Measurements from ENCODE around the gene PLXNA4. TPM values are rescaled to one million over a fixed set of nuclear protein-coding genes. Genes with fewer than 3 reads are reported as not detected.

The PLXNA4 gene
- total and polyA plus RNA-seq, 3 donors from 2014 or later, result 3.4 to 5.5 (median 3.8) TPM

- 68 to 73% methylated on average over 5 of the region's 5 CpGs for WGBS, 2 donors
- TF ChIP-seq CTCF (IDR thresholded peaks at IDR 0.05), result no peak
- TF ChIP-seq POLR2A (IDR thresholded peaks at IDR 0.05), result no peak
- Histone ChIP-seq H3K9me3 (no peaks in the 10 kb centered on the region), H3K4me3 (no peak overlapping the region), H3K36me3 (ENCODE audit: low read depth, missing control alignments) (no peaks in the 10 kb centered on the region), H3K27me3 (no peaks in the 10 kb centered on the region), H3K27ac (peak overlapping the region in 1 of 2 donors; percentile 34), H3K4me1 (peaks cover 33% of the 10 kb centered on the region)
- intact Hi-C loops (cut with DNase I; ENCODE audit: low total_unique reads), result no loop called here
- no peak for DNase-seq
Measured at GRCh38 chr7:132376361-132377013, 199.8 kb downstream of the PLXNA4 start.

GRCh38 chr7:132373879-132374278 is 202.4 kb downstream of the PLXNA4 start:
- H3K4me1 ChIP-seq, result peaks cover 21% of the 10 kb centered on the region
- H3K27ac ChIP-seq, result no peak overlapping the region
- no peak for DNase-seq
- no peaks in the 10 kb centered on the region for H3K9me3 ChIP-seq
- intact Hi-C loops (cut with DNase I; ENCODE audit: low total_unique reads), result no loop called here
- no peak overlapping the region for H3K4me3 ChIP-seq
- 84 to 86% methylated on average over 3 to 4 of the region's 4 CpGs for WGBS, 2 donors
- no peaks in the 10 kb centered on the region for H3K36me3 ChIP-seq (ENCODE audit: low read depth, missing control alignments)
- H3K27me3 ChIP-seq, result no peaks in the 10 kb centered on the region
- no peak for TF ChIP-seq POLR2A (IDR thresholded peaks at IDR 0.05)
- no peak for TF ChIP-seq CTCF (IDR thresholded peaks at IDR 0.05)

GRCh38 chr7:132373041-132373440 is 203.2 kb downstream of the PLXNA4 start:
- no peaks in the 10 kb centered on the region for H3K9me3 ChIP-seq
- intact Hi-C loops (cut with DNase I; ENCODE audit: low total_unique reads), result no loop called here

GRCh38 chr7:132371948-132372347 is 204.3 kb downstream of the PLXNA4 start:
- H3K9me3 ChIP-seq, result no peaks in the 10 kb centered on the region
- no peak overlapping the region for H3K4me3 ChIP-seq
- 90 to 95% methylated on average over 3 of the region's 3 CpGs for WGBS, 2 donors
- intact Hi-C loops (cut with DNase I; ENCODE audit: low total_unique reads), result no loop called here
- H3K4me1 ChIP-seq, result peaks cover 10% of the 10 kb centered on the region
- DNase-seq, result no peak
- H3K36me3 ChIP-seq (ENCODE audit: low read depth, missing control alignments), result no peaks in the 10 kb centered on the region
- TF ChIP-seq POLR2A (IDR thresholded peaks at IDR 0.05) (no peak), CTCF (IDR thresholded peaks at IDR 0.05) (no peak)
- no peaks in the 10 kb centered on the region for H3K27me3 ChIP-seq
- H3K27ac ChIP-seq, result no peak overlapping the region

More at GRCh38 chr7:132373041-132373440, 203.2 kb downstream of the PLXNA4 start:
- Histone ChIP-seq H3K27me3 (no peaks in the 10 kb centered on the region), H3K4me1 (peaks cover 19% of the 10 kb centered on the region), H3K27ac (no peak overlapping the region), H3K4me3 (no peak overlapping the region), H3K36me3 (ENCODE audit: low read depth, missing control alignments) (no peaks in the 10 kb centered on the region)
- no peak for TF ChIP-seq POLR2A (IDR thresholded peaks at IDR 0.05)
- TF ChIP-seq CTCF (IDR thresholded peaks at IDR 0.05), result no peak
- no peak for DNase-seq
- 80 to 94% methylated on average over 3 of the region's 3 CpGs for WGBS, 2 donors
